Lower leg skin (tissue), 3 donors: ENCODE results near the gene SMPX.

ENCODE experiments used
- CTCF ChIP-seq, 3 donors: fragments of 450-650 bp; IDR thresholded peaks; one replicate each; pipeline ENCODE4 v1.5.1; 2016; ENCODE audit warnings: antibody characterized with exemption in 3 of 3, mild to moderate bottlenecking in 3 of 3, moderate library complexity in 2 of 3
- POLR2A ChIP-seq, 2 donors: fragments of 450-650 bp; IDR thresholded peaks; one replicate each; pipeline ENCODE4 v1.6.1; 2016 to 2017; ENCODE audit warnings: antibody characterized with exemption in 2 of 2, mild to moderate bottlenecking in 1 of 2, moderate library complexity in 1 of 2

GRCh38 chrX:21711129-21711847 is 46.6 kb downstream of the SMPX start:
- TF ChIP-seq POLR2A (IDR thresholded peaks at IDR 0.05) (no peak), CTCF (IDR thresholded peaks at IDR 0.05) (no peak)
